Measurements from ENCODE around the gene MYBL2.
"Not testable (repeated sequence)": the region's sequence is repeated elsewhere in the genome, so short reads cannot be mapped to it uniquely, and the experiment has no call there.

Gene MYBL2

DNA sequence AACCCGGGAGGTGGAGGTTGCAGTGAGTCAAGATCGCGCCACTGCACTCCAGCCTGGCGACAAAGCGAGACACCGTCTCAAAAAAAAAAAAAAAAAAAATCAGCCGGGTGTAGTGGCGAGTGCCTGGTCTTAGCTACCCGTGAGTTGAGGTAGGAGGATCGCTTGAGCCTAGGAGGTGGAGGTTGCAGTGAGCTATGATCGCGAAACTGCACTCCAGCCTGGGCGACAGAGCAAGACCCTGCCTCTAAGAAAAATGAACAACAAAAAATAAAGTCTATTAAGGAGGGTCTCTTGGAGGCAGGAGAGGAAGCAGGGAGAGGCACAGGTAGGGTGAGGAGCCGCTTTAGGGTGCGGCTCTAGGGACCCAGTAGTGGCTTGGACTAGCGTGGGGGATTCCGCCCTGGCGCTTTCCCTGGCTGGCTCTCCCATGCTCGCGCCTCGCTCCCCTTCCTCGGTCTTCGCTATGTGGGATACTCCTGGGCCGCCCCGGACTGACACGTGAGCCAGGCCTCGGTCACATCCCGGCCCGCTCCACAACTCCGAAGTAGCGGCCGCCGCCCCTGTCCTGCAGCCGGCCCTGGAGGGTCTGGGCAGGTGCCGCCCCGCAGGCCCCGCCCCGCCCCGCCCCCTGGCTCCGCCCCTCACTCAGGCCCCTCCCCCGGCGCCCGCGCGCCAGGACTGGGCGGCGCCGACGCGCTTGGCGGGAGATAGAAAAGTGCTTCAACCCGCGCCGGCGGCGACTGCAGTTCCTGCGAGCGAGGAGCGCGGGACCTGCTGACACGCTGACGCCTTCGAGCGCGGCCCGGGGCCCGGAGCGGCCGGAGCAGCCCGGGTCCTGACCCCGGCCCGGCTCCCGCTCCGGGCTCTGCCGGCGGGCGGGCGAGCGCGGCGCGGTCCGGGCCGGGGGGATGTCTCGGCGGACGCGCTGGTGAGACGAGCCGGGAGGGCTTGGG lies at the start of gene MYBL2:
MYBL2 (plus strand) TSS at position 739 of the 953 bp plus-strand sequence; CDS start at position 909, 170 bp downstream.
- CTCF ChIA-PET, result no interaction called here

GRCh38 chr20:43631598-43631997 lies 35.3 kb upstream of the MYBL2 start:
- H3K4me3 Mint-ChIP-seq, result no peak overlapping the region
- H3K9me3 Mint-ChIP-seq, result no peaks in the 10 kb centered on the region
- DNase-seq, result no peak
- H3K36me3 Mint-ChIP-seq, result no peaks in the 10 kb centered on the region
- CTCF ChIA-PET, result no interaction called here
- no peaks in the 10 kb centered on the region for H3K4me1 Mint-ChIP-seq
- H3K27ac Mint-ChIP-seq, result no peak overlapping the region
- no peaks in the 10 kb centered on the region for H3K27me3 Mint-ChIP-seq

More for the DNA sequence above, at the start of gene MYBL2:
- Mint-ChIP-seq H3K27me3 (peaks cover 19% of the 10 kb centered on the region), H3K4me1 (peaks cover 28% of the 10 kb centered on the region), H3K36me3 (peaks cover 6% of the 10 kb centered on the region), H3K27ac (peak within 1 kb of the TSS; percentile 14), H3K4me3 (peak within 1 kb of the TSS; percentile 74), H3K9me3 (no peaks in the 10 kb centered on the region)
- DNase-seq, result peak; percentile 83

GRCh38 chr20:43636429-43636828 lies 30.5 kb upstream of the MYBL2 start:
- Mint-ChIP-seq H3K4me3 (no peak overlapping the region), H3K27me3 (no peaks in the 10 kb centered on the region), H3K4me1 (no peaks in the 10 kb centered on the region), H3K27ac (no peak overlapping the region), H3K9me3 (no peaks in the 10 kb centered on the region), H3K36me3 (peaks cover 3% of the 10 kb centered on the region)
- DNase-seq, result no peak
- CTCF ChIA-PET, result no interaction called here

GRCh38 chr20:43642548-43642947 lies 24.4 kb upstream of the MYBL2 start:
- DNase-seq, result no peak
- CTCF ChIA-PET, result no interaction called here
- H3K27me3 Mint-ChIP-seq, result no peaks in the 10 kb centered on the region
- no peak overlapping the region for H3K4me3 Mint-ChIP-seq
- peaks cover 7% of the 10 kb centered on the region for H3K36me3 Mint-ChIP-seq
- no peaks in the 10 kb centered on the region for H3K4me1 Mint-ChIP-seq
- H3K9me3 Mint-ChIP-seq, result no peaks in the 10 kb centered on the region
- H3K27ac Mint-ChIP-seq, result no peak overlapping the region

GRCh38 chr20:43650997-43651525 lies 15.9 kb upstream of the MYBL2 start:
- H3K4me1 Mint-ChIP-seq, result peaks cover under 1% of the 10 kb centered on the region
- no peak overlapping the region for H3K27ac Mint-ChIP-seq
- no peaks in the 10 kb centered on the region for H3K9me3 Mint-ChIP-seq
- DNase-seq, result no peak
- H3K4me3 Mint-ChIP-seq, result no peak overlapping the region
- H3K36me3 Mint-ChIP-seq, result peaks cover 5% of the 10 kb centered on the region
- CTCF ChIA-PET, result interaction anchor here (1.7 kb wide), 1 partner anchor 112 kb away, joined by 5 read pairs; no protein-coding TSS in a partner anchor
- H3K27me3 Mint-ChIP-seq, result no peaks in the 10 kb centered on the region

GRCh38 chr20:43651650-43652184 lies 15.2 kb upstream of the MYBL2 start:
- CTCF ChIA-PET, result interaction anchor here (1.7 kb wide), 1 partner anchor 113 kb away, joined by 5 read pairs; no protein-coding TSS in a partner anchor
- not testable (repeated sequence) for DNase-seq, H3K27me3 Mint-ChIP-seq, H3K4me3 Mint-ChIP-seq, H3K27ac Mint-ChIP-seq, H3K36me3 Mint-ChIP-seq, H3K4me1 Mint-ChIP-seq, H3K9me3 Mint-ChIP-seq

DNA sequence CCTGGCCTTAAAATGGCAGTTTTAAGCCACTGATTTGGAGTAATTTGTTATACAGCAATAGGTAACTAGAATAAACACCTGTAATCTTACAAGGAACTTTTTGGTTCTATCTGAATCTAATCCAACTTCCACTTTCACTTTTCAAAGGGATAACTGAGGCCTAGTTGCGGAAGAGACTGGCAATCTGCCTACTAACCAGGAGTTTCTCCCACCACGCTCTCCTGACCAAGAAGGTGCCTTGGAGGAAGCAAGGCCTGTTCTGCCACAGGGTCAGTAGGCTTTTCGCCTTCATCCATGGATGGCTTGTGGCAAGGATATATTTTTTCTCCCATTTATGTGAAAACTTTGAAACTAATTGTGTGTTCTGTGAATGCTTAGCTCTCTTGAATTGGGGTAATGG lies 12.9 kb upstream of the MYBL2 start:
- no peak overlapping the region for H3K4me3 Mint-ChIP-seq
- no peak overlapping the region for H3K27ac Mint-ChIP-seq
- no peaks in the 10 kb centered on the region for H3K9me3 Mint-ChIP-seq

DNA sequence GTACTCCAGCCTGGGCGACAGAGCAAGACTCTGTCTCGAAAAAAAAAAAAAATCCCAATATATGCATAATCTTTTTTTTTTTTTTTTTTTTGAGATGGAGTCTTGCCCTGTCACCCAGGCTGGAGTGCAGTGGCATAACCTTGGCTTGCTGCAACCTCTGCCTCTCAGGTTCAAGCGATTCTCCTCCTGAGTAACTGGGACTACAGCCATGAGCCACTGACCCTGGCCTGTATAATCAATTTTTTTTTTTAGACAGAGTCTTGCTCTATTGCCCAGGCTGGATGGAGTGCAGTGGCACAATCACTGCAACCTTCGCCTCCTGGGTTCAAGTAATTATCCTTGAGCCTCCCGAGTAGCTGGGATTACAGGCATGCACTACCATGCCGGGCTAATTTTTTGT lies 11.7 kb upstream of the MYBL2 start:
- H3K27me3 Mint-ChIP-seq, DNase-seq, H3K4me3 Mint-ChIP-seq, CTCF ChIA-PET, H3K9me3 Mint-ChIP-seq, H3K27ac Mint-ChIP-seq, H3K36me3 Mint-ChIP-seq: not testable (repeated sequence)
- H3K4me1 Mint-ChIP-seq, result peaks cover 17% of the 10 kb centered on the region

More for the DNA sequence above, 12.9 kb upstream of the MYBL2 start:
- CTCF ChIA-PET, result no interaction called here
- H3K36me3 Mint-ChIP-seq, result no peaks in the 10 kb centered on the region
- H3K27me3 Mint-ChIP-seq, result no peaks in the 10 kb centered on the region
- DNase-seq, result no peak
- H3K4me1 Mint-ChIP-seq, result peaks cover 17% of the 10 kb centered on the region

DNA sequence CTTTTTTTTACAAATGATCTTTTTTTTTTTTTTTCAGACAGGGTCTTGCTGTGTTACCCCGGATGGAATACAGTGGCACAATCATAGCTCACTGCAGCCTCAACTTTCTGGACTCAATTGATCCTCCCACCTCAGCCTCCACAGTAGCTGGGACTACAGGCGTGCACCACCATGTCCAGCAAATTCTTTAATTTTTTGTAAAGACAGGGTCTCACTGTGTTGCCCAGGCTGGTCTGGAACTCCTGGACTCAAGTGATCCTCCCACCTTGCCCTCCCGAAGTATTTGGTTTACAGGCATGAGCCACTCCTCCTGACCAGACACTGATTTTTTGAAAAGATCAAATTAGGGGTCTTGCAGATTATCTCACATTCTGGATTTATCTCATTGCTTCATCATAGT lies 11.0 kb upstream of the MYBL2 start:
- CTCF ChIA-PET, result interaction anchor here (1.1 kb wide), 1 partner anchor 41 kb away, joined by 3 read pairs; no protein-coding TSS in a partner anchor
- Mint-ChIP-seq H3K27me3 (no peaks in the 10 kb centered on the region), H3K9me3 (no peaks in the 10 kb centered on the region), H3K36me3 (no peaks in the 10 kb centered on the region), H3K4me1 (peaks cover 17% of the 10 kb centered on the region), H3K4me3 (peak overlapping the region; percentile 85), H3K27ac (peak overlapping the region; percentile 55)
- no peak for DNase-seq

DNA sequence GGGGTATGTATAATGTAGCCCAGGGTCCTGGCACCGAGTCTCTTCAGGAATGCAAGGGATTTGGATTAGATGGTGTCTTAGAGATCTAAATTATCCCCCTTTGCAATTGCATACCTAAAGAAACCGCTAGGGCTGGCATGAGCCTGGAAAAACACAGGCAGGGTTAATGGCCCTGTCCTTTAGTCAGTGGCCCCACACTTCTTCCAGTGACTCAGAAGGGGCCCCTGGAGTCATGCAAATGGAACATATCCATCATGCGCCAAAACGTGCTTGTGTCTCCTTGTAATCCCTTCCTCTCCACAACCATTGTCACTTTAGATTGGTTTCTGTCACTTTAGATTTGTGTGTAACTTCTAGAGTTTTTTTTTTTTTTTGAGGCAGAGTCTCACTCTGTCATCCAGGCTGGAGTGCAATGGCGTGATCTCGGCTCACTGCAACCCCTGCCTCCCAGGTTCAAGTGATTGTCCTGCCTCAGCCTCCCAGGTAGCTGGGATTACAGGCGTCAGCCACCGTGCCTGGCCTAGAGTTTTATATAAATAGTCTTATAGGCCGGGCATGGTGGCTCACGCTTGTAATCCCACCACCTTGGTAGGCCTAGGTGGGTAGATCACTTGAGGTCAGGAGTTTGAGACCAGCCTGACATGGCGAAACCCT lies 8.7 kb upstream of the MYBL2 start:
- Mint-ChIP-seq H3K27me3 (peaks cover 4% of the 10 kb centered on the region), H3K36me3 (no peaks in the 10 kb centered on the region), H3K4me3 (peak overlapping the region; percentile 85), H3K9me3 (no peaks in the 10 kb centered on the region), H3K27ac (peak overlapping the region; percentile 92), H3K4me1 (peaks cover 17% of the 10 kb centered on the region)
- CTCF ChIA-PET, result interaction anchor here (1.5 kb wide), 1 partner anchor 121 kb away, joined by 4 read pairs; no protein-coding TSS in a partner anchor
- peak; percentile 23 for DNase-seq

- DNase-seq, result no peak
- H3K4me3 Mint-ChIP-seq, result no peak overlapping the region
- CTCF ChIA-PET, result interaction anchor here (1.5 kb wide), 1 partner anchor 122 kb away, joined by 4 read pairs; no protein-coding TSS in a partner anchor
- no peaks in the 10 kb centered on the region for H3K36me3 Mint-ChIP-seq
- H3K4me1 Mint-ChIP-seq, result peaks cover 17% of the 10 kb centered on the region
- H3K9me3 Mint-ChIP-seq, result no peaks in the 10 kb centered on the region
- H3K27me3 Mint-ChIP-seq, result peaks cover 7% of the 10 kb centered on the region
- no peak overlapping the region for H3K27ac Mint-ChIP-seq
Measured at GRCh38 chr20:43658723-43659419, 8.0 kb upstream of the MYBL2 start.

- Mint-ChIP-seq H3K36me3 (no peaks in the 10 kb centered on the region), H3K27me3 (peaks cover 19% of the 10 kb centered on the region), H3K27ac (no peak overlapping the region), H3K4me1 (peaks cover 13% of the 10 kb centered on the region), H3K9me3 (no peaks in the 10 kb centered on the region), H3K4me3 (no peak overlapping the region)
- no peak for DNase-seq
- CTCF ChIA-PET, result no interaction called here
Measured at GRCh38 chr20:43662943-43663655, 3.8 kb upstream of the MYBL2 start.

DNA sequence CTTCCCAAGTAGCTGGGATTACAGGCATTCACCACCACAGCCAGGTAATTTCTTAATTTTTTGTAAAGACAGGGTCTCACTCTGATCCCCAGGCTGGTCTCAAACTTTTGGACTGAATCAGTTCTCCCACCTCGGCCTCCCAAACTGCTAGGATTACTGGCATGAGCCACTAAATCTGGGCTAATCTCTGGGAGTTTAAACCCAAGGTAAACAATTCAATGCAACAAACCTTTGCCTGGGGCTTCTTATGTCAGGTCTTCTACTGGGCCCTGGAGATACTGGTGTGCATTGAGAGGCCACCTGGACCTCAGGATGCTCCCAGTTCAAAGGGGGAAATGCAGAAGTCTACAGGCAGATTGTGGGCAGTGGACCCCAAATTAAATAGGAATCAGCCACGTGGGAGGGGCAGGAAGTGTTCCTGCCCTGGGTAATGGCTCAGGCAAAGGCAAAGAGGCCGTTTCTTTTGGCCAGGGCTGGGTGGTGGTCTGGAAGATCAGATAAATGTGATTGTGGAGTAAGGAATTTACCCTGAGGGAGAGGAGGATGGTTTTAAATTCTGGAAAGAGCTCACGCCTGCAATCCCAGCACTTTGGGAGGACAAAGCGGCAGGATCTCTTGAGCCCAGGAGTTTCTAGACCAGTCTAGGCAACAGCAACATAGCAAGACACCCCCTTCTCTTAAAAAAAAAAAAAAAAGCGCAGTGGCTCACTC lies 1.3 kb upstream of the MYBL2 start:
- Mint-ChIP-seq H3K36me3 (peaks cover 5% of the 10 kb centered on the region), H3K9me3 (no peaks in the 10 kb centered on the region), H3K4me1 (peaks cover 28% of the 10 kb centered on the region), H3K27ac (no peak overlapping the region), H3K27me3 (peaks cover 19% of the 10 kb centered on the region), H3K4me3 (peak overlapping the region; percentile 38)
- CTCF ChIA-PET, result no interaction called here
- no peak for DNase-seq
